Suppressor macrophage treated with lipopolysaccharide for 4 hours (primary cell): Measurements from ENCODE around the gene ZMYM2.

Experiments
- DNase-seq: peaks from one replicate; pipeline ENCODE4 v3.0.0-alpha.2; 2020

ZMYM2 gene

DNA sequence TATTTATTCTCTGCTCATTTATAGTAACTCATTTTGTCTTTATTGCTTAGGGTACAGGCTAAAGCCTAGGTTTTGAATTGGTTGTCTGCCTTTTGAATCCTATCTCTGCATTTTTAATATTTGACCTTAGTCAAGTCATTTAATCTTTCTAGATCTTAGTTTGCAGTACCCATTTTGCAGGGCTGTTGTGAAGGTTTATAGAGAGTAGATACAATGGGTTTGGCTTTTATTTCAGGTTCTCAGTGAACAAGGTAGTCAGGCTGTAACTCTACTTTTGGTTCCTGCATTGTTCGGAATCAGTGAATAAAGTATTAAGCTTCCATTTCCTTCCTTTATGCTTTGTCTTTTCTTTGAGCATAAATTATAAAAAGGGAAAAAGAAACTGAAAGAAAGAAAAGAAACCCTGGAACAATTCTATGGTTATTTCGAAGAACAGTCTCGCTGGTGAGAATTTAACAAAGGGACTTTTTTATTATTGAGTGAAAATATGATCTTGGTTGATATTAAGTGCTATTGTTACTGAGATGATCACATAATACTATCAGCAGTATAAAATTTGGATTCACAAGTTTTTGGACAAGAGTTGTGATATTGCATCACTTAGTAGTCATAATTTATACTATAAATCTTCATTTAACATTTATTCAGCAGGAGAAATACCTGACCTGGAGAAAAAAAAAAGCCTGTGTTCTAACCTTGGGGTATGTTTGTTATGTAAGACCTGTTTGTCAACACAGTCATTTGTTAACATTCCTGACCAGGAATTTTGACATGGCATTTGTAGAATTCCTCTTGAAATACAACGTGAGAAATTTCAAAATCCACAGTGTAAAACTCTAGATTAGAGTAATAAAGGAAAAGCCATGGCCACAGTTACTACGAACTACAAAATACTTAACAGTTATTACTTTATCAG lies 91.3 kb downstream of the ZMYM2 start:
- peak; percentile 41 for DNase-seq

GRCh38 chr13:20051366-20051765 lies 92.8 kb downstream of the ZMYM2 start:
- DNase-seq, result no peak

- no peak for DNase-seq
Measured at GRCh38 chr13:20053016-20053415, 94.5 kb downstream of the ZMYM2 start.

DNA sequence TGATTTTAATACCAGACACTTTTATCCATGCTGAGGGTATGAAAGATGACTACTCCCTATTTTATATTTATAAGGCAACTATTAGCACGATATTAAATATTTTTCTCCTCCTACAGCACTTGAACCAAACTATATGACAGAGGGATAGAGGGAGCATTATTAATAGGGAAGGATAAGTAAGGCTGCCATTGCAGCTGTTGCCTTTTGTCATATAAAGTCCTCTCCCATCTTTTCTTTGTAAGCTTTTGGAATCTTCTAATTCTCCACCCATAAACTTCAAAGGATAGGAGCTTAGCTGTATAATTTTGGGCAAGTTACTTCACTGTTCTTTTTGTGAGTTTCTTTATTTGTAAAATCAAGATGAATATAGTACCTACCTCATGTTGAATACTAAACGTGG lies 95.4 kb downstream of the ZMYM2 start:
- DNase-seq, result no peak

GRCh38 chr13:20054586-20054985 lies 96.1 kb downstream of the ZMYM2 start:
- DNase-seq, result no peak

DNA sequence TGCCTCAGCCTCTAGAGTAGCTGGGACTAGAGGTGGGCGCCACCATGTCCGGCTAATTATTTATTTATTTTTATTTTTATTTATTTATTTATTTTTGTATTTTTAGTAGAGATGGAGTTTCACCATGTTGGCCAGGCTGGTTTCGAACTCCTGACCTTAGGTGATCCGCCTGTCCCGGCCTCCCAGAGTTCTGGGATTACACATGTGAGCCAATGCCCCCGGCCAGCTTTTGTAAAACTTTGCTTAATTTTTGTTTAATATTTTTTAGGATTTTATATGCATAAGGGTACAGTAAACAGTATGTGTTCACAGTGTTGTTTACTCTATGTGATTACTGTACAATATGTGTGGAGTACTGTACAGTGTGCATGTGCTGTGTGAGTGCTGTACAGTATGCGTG lies 98.7 kb downstream of the ZMYM2 start:
- no peak for DNase-seq

DNA sequence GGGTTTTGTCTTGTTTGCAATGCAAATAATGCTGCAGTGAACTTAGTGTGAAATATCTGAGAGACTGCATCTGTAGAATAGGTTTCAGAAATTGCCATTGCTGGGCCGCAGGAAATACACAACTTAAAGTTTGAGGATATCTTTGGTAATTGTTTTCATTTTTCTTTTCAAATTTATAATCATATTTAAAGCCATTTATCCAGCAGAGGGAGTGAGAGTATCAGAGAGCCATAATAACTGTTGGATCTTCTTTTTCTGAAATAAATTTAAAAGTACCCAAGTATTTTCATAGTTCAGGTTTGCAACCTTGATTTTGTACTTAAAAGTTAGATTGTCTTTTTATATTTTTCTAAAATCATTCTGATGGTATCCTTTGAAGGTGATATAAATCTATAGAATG lies 99.4 kb downstream of the ZMYM2 start:
- no peak for DNase-seq

GRCh38 chr13:20058476-20058875 lies 99.9 kb downstream of the ZMYM2 start:
- no peak for DNase-seq

- DNase-seq, result no peak
Measured at GRCh38 chr13:20064128-20064527, 105.6 kb downstream of the ZMYM2 start.

- no peak for DNase-seq
Measured at GRCh38 chr13:20065516-20065915, 107.0 kb downstream of the ZMYM2 start.

DNA sequence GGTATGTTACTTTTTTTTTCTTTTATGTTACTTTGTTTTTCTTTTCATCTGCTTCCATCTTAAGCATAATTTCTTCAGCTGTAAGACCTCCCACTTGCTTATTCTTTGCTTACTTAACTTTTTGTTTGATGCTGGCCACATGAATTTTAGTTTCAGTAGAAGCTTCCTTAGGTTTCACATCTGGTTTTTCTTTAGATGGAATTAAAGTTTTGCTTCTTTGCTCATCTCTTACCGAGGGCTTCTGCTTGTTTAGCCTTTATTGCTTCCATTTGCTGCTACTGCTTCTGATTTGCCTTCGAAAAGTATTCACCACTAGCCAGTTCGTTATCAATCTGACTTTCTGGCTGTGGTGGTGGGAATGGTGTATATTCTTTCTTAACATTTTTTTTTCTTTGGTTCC lies 111.4 kb downstream of the ZMYM2 start:
- DNase-seq, result peak; percentile 19

GRCh38 chr13:20073775-20074174 lies 115.2 kb downstream of the ZMYM2 start:
- DNase-seq, result peak; percentile 76

DNA sequence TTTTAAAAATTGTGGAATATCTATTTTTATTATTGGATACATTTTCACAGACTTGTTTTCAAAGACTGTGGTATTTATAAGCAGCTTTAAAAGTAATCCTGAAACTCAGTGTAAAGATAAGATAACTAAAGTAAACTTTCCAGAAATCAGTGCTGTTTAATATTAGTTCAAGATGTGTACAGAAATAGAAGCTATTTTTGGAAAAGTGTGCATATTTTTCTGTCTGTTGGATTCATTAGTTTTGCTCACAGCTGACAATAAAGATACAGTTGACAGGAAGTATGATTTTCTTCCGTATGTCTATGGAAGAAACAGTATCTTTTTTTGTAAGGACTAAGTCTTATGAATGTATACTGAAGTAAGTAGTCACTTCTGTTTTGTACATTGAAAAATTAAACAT lies 116.4 kb downstream of the ZMYM2 start:
- no peak for DNase-seq

GRCh38 chr13:20077086-20077485 lies 118.6 kb downstream of the ZMYM2 start:
- DNase-seq, result peak; percentile 62

GRCh38 chr13:20080377-20081164 lies 122.0 kb downstream of the ZMYM2 start:
- no peak for DNase-seq

DNA sequence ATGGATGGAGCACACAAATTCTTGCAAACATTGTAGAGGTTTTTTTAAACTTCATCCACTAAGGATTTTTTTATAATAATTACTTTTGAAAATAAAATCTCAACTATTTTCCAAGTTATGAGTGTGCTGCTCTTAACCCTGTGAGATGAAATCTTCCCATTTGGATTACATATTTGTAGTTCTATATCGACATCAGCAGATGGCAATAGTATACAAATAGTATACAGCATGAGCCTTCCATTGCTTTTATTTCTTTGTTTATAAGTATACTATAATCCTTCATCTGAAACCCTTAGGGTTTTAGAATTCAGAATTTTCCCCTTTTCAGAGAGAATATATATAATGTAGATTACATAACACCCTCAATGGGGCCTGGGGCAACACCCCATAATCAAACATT lies 131.8 kb downstream of the ZMYM2 start:
- DNase-seq, result peak; percentile 14

DNA sequence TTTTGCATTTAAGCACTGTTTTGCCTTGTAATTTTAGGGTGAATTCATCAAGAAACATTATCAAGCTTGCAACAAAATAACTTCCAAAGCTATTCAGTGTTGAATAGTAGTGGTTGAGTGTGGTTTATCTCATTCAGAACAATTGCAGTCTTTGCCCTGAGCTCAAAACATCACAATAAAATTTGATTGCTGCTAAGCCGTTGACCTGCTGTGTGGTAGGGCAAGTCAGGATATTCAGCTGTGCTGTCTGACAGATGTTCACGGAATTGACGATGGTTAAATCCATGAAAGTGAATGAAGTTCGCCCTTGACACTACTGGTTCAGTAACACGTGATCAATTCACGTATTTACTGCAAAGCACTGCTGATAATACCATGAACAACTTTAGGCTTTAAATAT lies 135.4 kb downstream of the ZMYM2 start:
- no peak for DNase-seq

- DNase-seq, result no peak
Measured at GRCh38 chr13:20099319-20099718, 140.8 kb downstream of the ZMYM2 start.

DNA sequence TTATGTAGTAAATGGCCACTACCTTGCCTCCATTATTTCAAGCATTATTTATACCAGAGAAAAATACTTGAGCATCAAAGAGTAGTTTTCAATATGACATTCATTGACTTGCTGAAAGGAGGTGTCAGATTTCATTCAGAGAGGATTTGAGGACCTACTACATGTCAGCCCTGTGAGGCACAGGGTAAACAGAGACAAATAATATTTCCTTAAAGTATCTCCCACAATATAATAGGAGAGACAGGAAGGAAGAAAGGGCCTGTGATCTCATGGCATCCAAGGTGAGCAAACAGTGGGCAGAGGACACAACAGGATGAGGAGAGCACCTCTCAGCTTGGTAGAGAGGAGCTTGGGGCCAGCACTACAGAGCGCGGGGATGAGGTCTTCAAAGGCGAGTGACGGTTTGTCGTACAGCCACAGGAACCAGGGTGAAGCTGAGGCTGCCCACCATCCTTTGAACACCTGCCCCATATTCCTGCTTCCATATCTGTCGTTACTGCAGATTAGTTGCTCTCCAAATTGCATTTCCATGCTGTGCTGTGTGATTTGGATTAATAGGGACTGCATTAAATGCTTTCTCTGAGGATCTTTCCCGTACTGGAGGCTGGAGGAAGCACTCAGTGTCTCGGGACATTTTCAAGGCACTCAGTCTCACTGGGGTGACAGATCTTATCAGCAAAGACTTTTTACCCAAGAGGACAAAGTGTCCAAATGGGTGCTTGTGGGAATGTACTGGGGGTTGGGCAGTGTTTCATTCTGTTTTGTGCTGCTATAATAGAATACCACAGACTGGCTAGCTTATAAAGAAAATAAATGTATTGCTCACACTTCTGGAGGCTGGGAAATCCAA lies 143.2 kb downstream of the ZMYM2 start:
- DNase-seq, result no peak

DNA sequence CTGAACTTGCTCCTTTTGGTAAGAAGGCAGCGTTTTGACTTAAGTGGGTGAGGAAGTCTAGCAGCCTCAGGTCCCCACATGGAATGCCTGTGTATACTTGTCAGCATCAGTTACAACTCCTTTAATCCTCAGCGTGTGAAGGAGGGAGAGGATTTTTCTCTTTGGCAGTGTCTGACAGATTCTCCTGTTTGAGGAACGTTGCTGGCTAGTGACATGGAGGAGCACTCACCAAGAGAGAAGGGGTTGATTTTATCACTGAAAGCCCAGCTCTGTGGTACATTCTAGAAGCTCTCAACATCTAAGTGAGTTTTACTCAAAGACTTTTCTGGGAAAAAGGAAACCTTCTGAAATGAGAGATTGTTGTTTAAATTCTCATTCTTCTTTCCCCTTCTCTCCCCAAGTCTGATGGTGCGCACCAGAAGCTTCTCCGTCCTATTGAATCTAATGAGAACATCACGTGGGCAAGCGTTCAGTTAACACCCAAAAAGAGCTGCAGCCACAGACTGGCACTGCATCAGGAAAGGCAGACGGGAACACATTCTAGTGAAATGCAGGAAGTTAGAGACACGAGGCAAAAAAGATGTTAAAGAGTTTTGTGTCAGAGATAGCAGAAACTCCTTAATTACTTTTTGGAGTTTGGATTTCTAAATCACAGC lies 144.1 kb downstream of the ZMYM2 start:
- DNase-seq, result no peak

DNA sequence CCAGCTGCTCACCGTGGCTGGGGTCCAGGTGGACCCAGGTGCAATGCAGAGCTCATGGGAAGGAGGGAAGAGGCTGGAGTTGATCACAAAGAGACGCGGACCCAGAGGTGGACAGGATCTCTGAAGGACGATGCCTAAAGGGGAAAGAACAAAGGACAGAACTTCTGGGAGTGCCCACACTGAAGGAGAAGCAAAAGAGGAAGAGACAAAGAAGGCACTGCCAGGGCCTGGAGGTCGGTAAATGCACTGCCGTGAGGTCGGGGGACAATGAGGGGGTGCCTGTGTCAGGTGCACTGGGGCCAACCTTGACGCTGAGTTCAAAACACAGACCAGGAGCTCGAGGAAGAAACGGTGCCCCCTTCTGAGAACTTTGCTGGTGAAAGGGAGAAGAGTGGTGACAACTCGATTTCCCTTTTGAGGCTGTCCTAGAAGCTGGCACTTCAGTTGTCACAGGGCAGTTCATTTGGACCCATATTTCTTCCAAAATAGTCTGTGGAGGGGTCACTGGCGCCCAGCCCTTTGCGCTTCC lies 146.7 kb downstream of the ZMYM2 start:
- DNase-seq, result no peak

DNA sequence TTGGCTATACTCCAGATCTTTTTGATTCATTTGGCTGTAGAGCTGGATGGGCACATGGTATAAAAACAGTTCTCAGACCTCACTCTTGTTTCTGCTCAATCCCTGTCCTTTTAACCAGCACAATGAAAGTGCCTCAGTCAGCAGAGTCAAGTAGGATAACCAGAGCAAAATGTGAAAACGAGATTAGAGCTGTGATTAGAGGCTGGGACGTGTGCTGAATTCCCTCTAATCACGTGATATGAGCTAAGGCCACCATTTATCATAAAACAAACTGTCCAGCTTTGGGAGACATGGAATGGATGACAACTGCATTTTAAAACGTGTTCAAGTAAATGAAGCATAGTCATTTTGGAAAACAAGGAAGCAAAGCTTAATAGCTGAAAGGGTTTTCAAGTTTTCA lies 148.2 kb downstream of the ZMYM2 start:
- no peak for DNase-seq
